Erythroblast (primary cell): ENCODE measurements around the gene TXNDC5.

ENCODE experiments used
- GATA1 ChIP-seq: IDR thresholded peaks from 2 replicates; pipeline ENCODE4 v1.6.1; 2011; ENCODE audit warnings: low read depth, mild to moderate bottlenecking, control low read depth, low read length, moderate library complexity
- POLR2A ChIP-seq: IDR thresholded peaks from 2 replicates; pipeline ENCODE4 v1.6.1; 2011; ENCODE audit warnings: mild to moderate bottlenecking, low read length

- TF ChIP-seq POLR2A (no peak), GATA1 (no peak)
These were observed 24.5 kb downstream of the TXNDC5 start for GRCh38 chr6:7886132-7886531.
